ENCODE measurements around the gene RIT2.

GRCh38 chr18:42743373-42744138 lies 371.9 kb downstream of the RIT2 start:
- no peak for TF ChIP-seq NFE2L2 (conservative IDR thresholded peaks at IDR 0.05; ENCODE audit: low read length)
- TF ChIP-seq REST (IDR thresholded peaks at IDR 0.05), result no peak
- no peak for TF ChIP-seq CTCF (IDR thresholded peaks at IDR 0.05)
- TF ChIP-seq EHF (CRISPR knock-in tag; IDR thresholded peaks at IDR 0.05), result no peak
- no peak for TF ChIP-seq MAX (IDR thresholded peaks at IDR 0.05)
- TF ChIP-seq MAFK (IDR thresholded peaks at IDR 0.05; ENCODE audit: partially characterized antibody), result no peak
- no peak for TF ChIP-seq PBX3 (IDR thresholded peaks at IDR 0.05)
- no peak for TF ChIP-seq POLR2A (IDR thresholded peaks at IDR 0.05; ENCODE audit: low read length)
- no peak for TF ChIP-seq BHLHE40 (IDR thresholded peaks at IDR 0.05; ENCODE audit: low read depth, low read length)
- no peak for TF ChIP-seq MYC (IDR thresholded peaks at IDR 0.05; ENCODE audit: borderline replicate concordance, low read length)
- no peak for TF ChIP-seq HMGXB4 (CRISPR knock-in tag; IDR thresholded peaks at IDR 0.05; ENCODE audit: borderline replicate concordance)
